K562 (cell line): Measurements from ENCODE around the gene SAFB. TPM values are rescaled to one million over a fixed set of nuclear protein-coding genes. Genes with fewer than 3 reads are reported as not detected.
A peak's percentile ranks its signal among the peaks of the same experiment; 100 is the strongest.

Source experiments
- CXXC5 ChIP-seq: fragments of 250-450 bp; sonication (Bioruptor Pico); IDR thresholded peaks from 2 replicates; pipeline ENCODE4 v1.8.0; 2022; ENCODE audit warnings: inconsistent platforms, mild to moderate bottlenecking, moderate library complexity
- DPF2 ChIP-seq: fragments of 450-650 bp; IDR thresholded peaks from 2 replicates; pipeline ENCODE4 v1.6.1; 2016
- GABPA ChIP-seq: fragments of 200-800 bp; sonication (Bioruptor generic); conservative IDR thresholded peaks from 2 replicates; pipeline ENCODE4 v1.6.1; 2016; ENCODE audit warnings: low read depth, missing genetic modification characterization, missing compliant biosample characterization
- HDAC6 ChIP-seq: IDR thresholded peaks from 2 replicates; pipeline ENCODE4 v1.6.1; 2012; ENCODE audit warnings: low read depth, mild to moderate bottlenecking, control low read depth, inconsistent platforms, low read length, moderate library complexity
- HMG20B ChIP-seq: fragments of 250-450 bp; sonication (Bioruptor Pico); IDR thresholded peaks from 2 replicates; pipeline ENCODE4 v1.5.0; 2021; ENCODE audit warnings: mild to moderate bottlenecking
- HNRNPL ChIP-seq: fragments of 200-400 bp; formaldehyde crosslinking; IDR thresholded peaks from 2 replicates; pipeline ENCODE4 v1.6.1; 2017; ENCODE audit warnings: low read depth, mild to moderate bottlenecking, low read length
- HOXB6 ChIP-seq: fragments of 250-450 bp; sonication (Bioruptor Pico); IDR thresholded peaks from 2 replicates; pipeline ENCODE4 v1.5.1; 2022; ENCODE audit warnings: mild to moderate bottlenecking, borderline replicate concordance
- POLR2H ChIP-seq: IDR thresholded peaks from 2 replicates; pipeline ENCODE4 v1.6.1; 2016; ENCODE audit warnings: missing genetic modification characterization, low read depth, mild to moderate bottlenecking, control low read depth, missing compliant biosample characterization, moderate library complexity
- SUPT5H ChIP-seq: fragments of 450-650 bp; IDR thresholded peaks from 2 replicates; pipeline ENCODE4 v1.6.1; 2016
- TAL1 ChIP-seq: fragments of 450-650 bp; IDR thresholded peaks from 2 replicates; pipeline ENCODE4 v1.6.1; 2016; ENCODE audit warnings: mild to moderate bottlenecking
- TFAM ChIP-seq: fragments of 250-450 bp; sonication (Bioruptor Pico); conservative IDR thresholded peaks from 2 replicates; pipeline ENCODE4 v1.5.0; 2021; ENCODE audit warnings: mild to moderate bottlenecking, moderate library complexity
- ZNF282 ChIP-seq: sonication (generic); formaldehyde crosslinking; IDR thresholded peaks from 2 replicates; pipeline ENCODE4 v1.8.1; 2023; ENCODE audit warnings: missing genetic modification reagents
- ZNF311 ChIP-seq: fragments of 250-450 bp; sonication (Bioruptor Pico); IDR thresholded peaks from 2 replicates; pipeline ENCODE4 v1.4.0; 2020; ENCODE audit warnings: mild to moderate bottlenecking, moderate library complexity
- ZNF79 ChIP-seq: fragments of 250-450 bp; sonication (Bioruptor Pico); IDR thresholded peaks from 2 replicates; pipeline ENCODE4 v1.4.0; 2020; ENCODE audit warnings: low read depth, mild to moderate bottlenecking, moderate library complexity
- polyA plus RNA-seq, 8 experiments: library from polyadenylated mRNA; depleted of rRNA in 4 of 8; stranded (reverse) in 5 of 8; unstranded in 3 of 8; fragments of >200 nt; fragmentation: Nextera tagmentation in 2 of 8; fragmentation: Illumina TruSeq in 1 of 8; extraction: Ambion mirVana in 2 of 8; extraction: Trizol in 1 of 8; gene quantifications; 2 replicates each; pipeline versions ENCODE4 v1.2.1 to v1.2.3, GENCODE V29; 2011 to 2014; ENCODE audit warnings: inconsistent platforms in 1 of 8, missing spikeins in 1 of 8
- total RNA-seq, 7 experiments: library from RNA; depleted of rRNA in 6 of 7; stranded (reverse); fragments of >200 nt in 6 of 7; fragmentation: Illumina TruSeq in 2 of 7; extraction: Trizol in 2 of 7; gene quantifications; 2 replicates each; pipeline versions ENCODE4 v1.2.1 to v1.2.3, GENCODE V29; 2011 to 2021; ENCODE audit warnings: low replicate concordance in 1 of 7
- TF ChIP-seq, protein P1 (sequence below): fragments of 250-450 bp; sonication (Bioruptor Pico); IDR thresholded peaks from 2 replicates; pipeline ENCODE4 v1.8.0; 2022; ENCODE audit warnings: moderate library complexity, mild to moderate bottlenecking, inconsistent platforms
- TF ChIP-seq, protein P2 (sequence below): sonication (generic); formaldehyde crosslinking; IDR thresholded peaks from 2 replicates; pipeline ENCODE4 v1.8.0; 2023; ENCODE audit warnings: mild to moderate bottlenecking, missing genetic modification reagents
- TF ChIP-seq, protein P3 (sequence below): fragments of 450-650 bp; formaldehyde crosslinking; IDR thresholded peaks from 2 replicates; pipeline ENCODE4 v1.4.0; 2022; ENCODE audit warnings: missing genetic modification characterization
- TF ChIP-seq, protein P4 (sequence below): fragments of 250-450 bp; sonication (Bioruptor Pico); IDR thresholded peaks from 2 replicates; pipeline ENCODE4 v1.8.0; 2022; ENCODE audit warnings: inconsistent platforms
- TF ChIP-seq, protein P5 (sequence below): fragments of 200-400 bp; formaldehyde crosslinking; IDR thresholded peaks from 2 replicates; pipeline ENCODE4 v1.6.1; 2017; ENCODE audit warnings: mild to moderate bottlenecking, low read depth, low read length, moderate library complexity
- TF ChIP-seq, protein P6 (sequence below): fragments of 450-650 bp; conservative IDR thresholded peaks from 2 replicates; pipeline ENCODE4 v1.6.1; 2016; ENCODE audit warnings: missing genetic modification characterization, low read depth, mild to moderate bottlenecking, control low read depth, missing compliant biosample characterization

SAFB gene
- total and polyA plus RNA-seq, 9 of the 15 experiments (the other 6 are each of a cell fraction or from before 2014, with no cell fraction given), result 1.1 to 151 (median 83.1) TPM

DNA sequence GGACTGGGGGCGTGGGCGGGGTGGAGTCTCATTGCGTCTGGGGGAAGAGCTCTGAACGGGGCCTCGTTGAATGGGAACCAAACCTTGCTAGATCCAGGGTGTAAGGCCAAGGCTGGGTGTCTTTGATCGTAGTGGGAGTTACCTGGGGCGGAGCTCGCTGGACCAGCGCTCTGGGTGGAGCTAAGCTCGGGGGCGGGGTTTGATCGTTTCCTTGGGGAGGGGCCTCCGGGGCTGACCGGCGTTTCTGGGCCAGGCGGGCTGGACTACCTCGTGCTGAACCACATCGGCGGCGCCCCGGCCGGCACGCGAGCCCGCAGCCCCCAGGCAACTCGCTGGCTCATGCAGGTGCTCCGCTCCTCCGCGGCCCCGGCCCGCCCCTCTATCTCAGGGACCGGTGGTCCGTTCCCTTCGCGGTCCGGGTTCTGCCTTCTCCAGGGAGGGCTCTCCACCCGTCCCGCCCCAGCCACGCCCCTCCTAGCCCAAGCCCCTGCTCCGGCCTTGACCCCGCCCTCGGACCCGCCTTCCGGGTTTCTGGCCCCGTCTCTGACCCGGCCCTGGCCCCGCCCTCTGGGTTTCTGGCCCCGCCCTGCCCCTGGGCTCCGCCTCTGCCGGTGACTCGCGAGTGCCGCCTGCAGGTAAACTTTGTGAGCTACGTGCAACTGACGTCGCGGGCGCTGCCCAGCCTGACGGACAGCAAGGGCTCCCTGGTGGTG lies 63.9 kb downstream of the SAFB start (continued):
- TF ChIP-seq, protein P1, sequence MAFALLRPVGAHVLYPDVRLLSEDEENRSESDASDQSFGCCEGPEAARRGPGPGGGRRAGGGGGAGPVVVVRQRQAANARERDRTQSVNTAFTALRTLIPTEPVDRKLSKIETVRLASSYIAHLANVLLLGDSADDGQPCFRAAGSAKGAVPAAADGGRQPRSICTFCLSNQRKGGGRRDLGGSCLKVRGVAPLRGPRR (CRISPR knock-in tag), result no peak
- TF ChIP-seq, protein P2, sequence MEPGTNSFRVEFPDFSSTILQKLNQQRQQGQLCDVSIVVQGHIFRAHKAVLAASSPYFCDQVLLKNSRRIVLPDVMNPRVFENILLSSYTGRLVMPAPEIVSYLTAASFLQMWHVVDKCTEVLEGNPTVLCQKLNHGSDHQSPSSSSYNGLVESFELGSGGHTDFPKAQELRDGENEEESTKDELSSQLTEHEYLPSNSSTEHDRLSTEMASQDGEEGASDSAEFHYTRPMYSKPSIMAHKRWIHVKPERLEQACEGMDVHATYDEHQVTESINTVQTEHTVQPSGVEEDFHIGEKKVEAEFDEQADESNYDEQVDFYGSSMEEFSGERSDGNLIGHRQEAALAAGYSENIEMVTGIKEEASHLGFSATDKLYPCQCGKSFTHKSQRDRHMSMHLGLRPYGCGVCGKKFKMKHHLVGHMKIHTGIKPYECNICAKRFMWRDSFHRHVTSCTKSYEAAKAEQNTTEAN, result no peak
- no peak for TF ChIP-seq TFAM (CRISPR knock-in tag)
- TF ChIP-seq SUPT5H, result peak; percentile 53; the same call in 1 of the 2 replicates
- no peak for TF ChIP-seq ZNF79
- TF ChIP-seq DPF2, result no peak
- TF ChIP-seq, protein P3, sequence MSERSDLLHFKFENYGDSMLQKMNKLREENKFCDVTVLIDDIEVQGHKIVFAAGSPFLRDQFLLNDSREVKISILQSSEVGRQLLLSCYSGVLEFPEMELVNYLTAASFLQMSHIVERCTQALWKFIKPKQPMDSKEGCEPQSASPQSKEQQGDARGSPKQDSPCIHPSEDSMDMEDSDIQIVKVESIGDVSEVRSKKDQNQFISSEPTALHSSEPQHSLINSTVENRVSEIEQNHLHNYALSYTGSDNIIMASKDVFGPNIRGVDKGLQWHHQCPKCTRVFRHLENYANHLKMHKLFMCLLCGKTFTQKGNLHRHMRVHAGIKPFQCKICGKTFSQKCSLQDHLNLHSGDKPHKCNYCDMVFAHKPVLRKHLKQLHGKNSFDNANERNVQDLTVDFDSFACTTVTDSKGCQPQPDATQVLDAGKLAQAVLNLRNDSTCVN (CRISPR knock-in tag), result no peak
- no peak for TF ChIP-seq ZNF282 (CRISPR knock-in tag)
- no peak for TF ChIP-seq HNRNPL
- no peak for TF ChIP-seq HDAC6
- TF ChIP-seq, protein P4, sequence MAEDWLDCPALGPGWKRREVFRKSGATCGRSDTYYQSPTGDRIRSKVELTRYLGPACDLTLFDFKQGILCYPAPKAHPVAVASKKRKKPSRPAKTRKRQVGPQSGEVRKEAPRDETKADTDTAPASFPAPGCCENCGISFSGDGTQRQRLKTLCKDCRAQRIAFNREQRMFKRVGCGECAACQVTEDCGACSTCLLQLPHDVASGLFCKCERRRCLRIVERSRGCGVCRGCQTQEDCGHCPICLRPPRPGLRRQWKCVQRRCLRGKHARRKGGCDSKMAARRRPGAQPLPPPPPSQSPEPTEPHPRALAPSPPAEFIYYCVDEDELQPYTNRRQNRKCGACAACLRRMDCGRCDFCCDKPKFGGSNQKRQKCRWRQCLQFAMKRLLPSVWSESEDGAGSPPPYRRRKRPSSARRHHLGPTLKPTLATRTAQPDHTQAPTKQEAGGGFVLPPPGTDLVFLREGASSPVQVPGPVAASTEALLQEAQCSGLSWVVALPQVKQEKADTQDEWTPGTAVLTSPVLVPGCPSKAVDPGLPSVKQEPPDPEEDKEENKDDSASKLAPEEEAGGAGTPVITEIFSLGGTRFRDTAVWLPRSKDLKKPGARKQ, result no peak
- no peak for TF ChIP-seq POLR2H (tag)
- TF ChIP-seq TAL1, result no peak
- TF ChIP-seq ZNF311 (CRISPR knock-in tag), result no peak
- TF ChIP-seq HMG20B, result no peak
- TF ChIP-seq HOXB6, result no peak
- TF ChIP-seq GABPA (tag), result 0 out of 2 replicates have a peak, but pooled peaks have one; percentile 32
- TF ChIP-seq CXXC5 (CRISPR knock-in tag), result peak; percentile 58
- TF ChIP-seq, protein P5, sequence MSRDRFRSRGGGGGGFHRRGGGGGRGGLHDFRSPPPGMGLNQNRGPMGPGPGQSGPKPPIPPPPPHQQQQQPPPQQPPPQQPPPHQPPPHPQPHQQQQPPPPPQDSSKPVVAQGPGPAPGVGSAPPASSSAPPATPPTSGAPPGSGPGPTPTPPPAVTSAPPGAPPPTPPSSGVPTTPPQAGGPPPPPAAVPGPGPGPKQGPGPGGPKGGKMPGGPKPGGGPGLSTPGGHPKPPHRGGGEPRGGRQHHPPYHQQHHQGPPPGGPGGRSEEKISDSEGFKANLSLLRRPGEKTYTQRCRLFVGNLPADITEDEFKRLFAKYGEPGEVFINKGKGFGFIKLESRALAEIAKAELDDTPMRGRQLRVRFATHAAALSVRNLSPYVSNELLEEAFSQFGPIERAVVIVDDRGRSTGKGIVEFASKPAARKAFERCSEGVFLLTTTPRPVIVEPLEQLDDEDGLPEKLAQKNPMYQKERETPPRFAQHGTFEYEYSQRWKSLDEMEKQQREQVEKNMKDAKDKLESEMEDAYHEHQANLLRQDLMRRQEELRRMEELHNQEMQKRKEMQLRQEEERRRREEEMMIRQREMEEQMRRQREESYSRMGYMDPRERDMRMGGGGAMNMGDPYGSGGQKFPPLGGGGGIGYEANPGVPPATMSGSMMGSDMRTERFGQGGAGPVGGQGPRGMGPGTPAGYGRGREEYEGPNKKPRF, result no peak
- TF ChIP-seq, protein P6, sequence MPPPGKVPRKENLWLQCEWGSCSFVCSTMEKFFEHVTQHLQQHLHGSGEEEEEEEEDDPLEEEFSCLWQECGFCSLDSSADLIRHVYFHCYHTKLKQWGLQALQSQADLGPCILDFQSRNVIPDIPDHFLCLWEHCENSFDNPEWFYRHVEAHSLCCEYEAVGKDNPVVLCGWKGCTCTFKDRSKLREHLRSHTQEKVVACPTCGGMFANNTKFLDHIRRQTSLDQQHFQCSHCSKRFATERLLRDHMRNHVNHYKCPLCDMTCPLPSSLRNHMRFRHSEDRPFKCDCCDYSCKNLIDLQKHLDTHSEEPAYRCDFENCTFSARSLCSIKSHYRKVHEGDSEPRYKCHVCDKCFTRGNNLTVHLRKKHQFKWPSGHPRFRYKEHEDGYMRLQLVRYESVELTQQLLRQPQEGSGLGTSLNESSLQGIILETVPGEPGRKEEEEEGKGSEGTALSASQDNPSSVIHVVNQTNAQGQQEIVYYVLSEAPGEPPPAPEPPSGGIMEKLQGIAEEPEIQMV (tag), result no peak
